ENCODE results near the gene UNC13B.
A peak's percentile ranks its signal among the peaks of the same experiment; 100 is the strongest.

The UNC13B gene

GRCh38 chr9:35272989-35273388 lies 111.2 kb downstream of the UNC13B start:
- Mint-ChIP-seq H3K27ac (no peak overlapping the region), H3K36me3 (no peaks in the 10 kb centered on the region), H3K27me3 (peaks cover 50% of the 10 kb centered on the region), H3K4me3 (no peak overlapping the region), H3K4me1 (peaks cover 26% of the 10 kb centered on the region), H3K9me3 (no peaks in the 10 kb centered on the region)
- ATAC-seq = no peak

- H3K4me1 Mint-ChIP-seq = peaks cover 29% of the 10 kb centered on the region
- H3K27ac Mint-ChIP-seq = no peak overlapping the region
- H3K9me3 Mint-ChIP-seq = no peaks in the 10 kb centered on the region
- no peak for ATAC-seq
- H3K27me3 Mint-ChIP-seq = peaks cover 52% of the 10 kb centered on the region
- H3K4me3 Mint-ChIP-seq = no peak overlapping the region
- H3K36me3 Mint-ChIP-seq = no peaks in the 10 kb centered on the region
These were observed 111.8 kb downstream of the UNC13B start for GRCh38 chr9:35273591-35273990.

GRCh38 chr9:35274993-35275392 lies 113.2 kb downstream of the UNC13B start:
- ATAC-seq = no peak
- H3K36me3 Mint-ChIP-seq = no peaks in the 10 kb centered on the region
- H3K27ac Mint-ChIP-seq = no peak overlapping the region
- peaks cover 46% of the 10 kb centered on the region for H3K27me3 Mint-ChIP-seq
- peaks cover 29% of the 10 kb centered on the region for H3K4me1 Mint-ChIP-seq
- H3K9me3 Mint-ChIP-seq = no peaks in the 10 kb centered on the region
- H3K4me3 Mint-ChIP-seq = no peak overlapping the region

GRCh38 chr9:35277171-35277520 lies 115.3 kb downstream of the UNC13B start:
- no peaks in the 10 kb centered on the region for H3K36me3 Mint-ChIP-seq
- no peaks in the 10 kb centered on the region for H3K9me3 Mint-ChIP-seq
- H3K4me1 Mint-ChIP-seq = peaks cover 29% of the 10 kb centered on the region
- ATAC-seq = no peak
- H3K27ac Mint-ChIP-seq = no peak overlapping the region
- H3K27me3 Mint-ChIP-seq = peaks cover 31% of the 10 kb centered on the region
- no peak overlapping the region for H3K4me3 Mint-ChIP-seq

- H3K4me3 Mint-ChIP-seq = no peak overlapping the region
- H3K36me3 Mint-ChIP-seq = no peaks in the 10 kb centered on the region
- H3K27me3 Mint-ChIP-seq = peaks cover 37% of the 10 kb centered on the region
- peaks cover 29% of the 10 kb centered on the region for H3K4me1 Mint-ChIP-seq
- no peaks in the 10 kb centered on the region for H3K9me3 Mint-ChIP-seq
- no peak for ATAC-seq
- H3K27ac Mint-ChIP-seq = peak overlapping the region; percentile 45
These were observed 116.0 kb downstream of the UNC13B start for GRCh38 chr9:35277628-35278359.

GRCh38 chr9:35279946-35280345 lies 118.1 kb downstream of the UNC13B start:
- H3K27ac Mint-ChIP-seq = no peak overlapping the region
- ATAC-seq = no peak
- no peak overlapping the region for H3K4me3 Mint-ChIP-seq
- no peaks in the 10 kb centered on the region for H3K9me3 Mint-ChIP-seq
- no peaks in the 10 kb centered on the region for H3K36me3 Mint-ChIP-seq
- H3K4me1 Mint-ChIP-seq = peaks cover 29% of the 10 kb centered on the region
- peaks cover 33% of the 10 kb centered on the region for H3K27me3 Mint-ChIP-seq

- Mint-ChIP-seq H3K27me3 (peaks cover 33% of the 10 kb centered on the region), H3K27ac (no peak overlapping the region), H3K36me3 (no peaks in the 10 kb centered on the region), H3K9me3 (no peaks in the 10 kb centered on the region), H3K4me3 (no peak overlapping the region), H3K4me1 (peaks cover 29% of the 10 kb centered on the region)
- no peak for ATAC-seq
These were observed 118.6 kb downstream of the UNC13B start for GRCh38 chr9:35280399-35280798.

- Mint-ChIP-seq H3K4me3 (no peak overlapping the region), H3K4me1 (no peaks in the 10 kb centered on the region), H3K36me3 (peaks cover 5% of the 10 kb centered on the region), H3K27ac (no peak overlapping the region), H3K27me3 (peaks cover 43% of the 10 kb centered on the region), H3K9me3 (peaks cover 3% of the 10 kb centered on the region)
- no peak for ATAC-seq
These were observed 123.9 kb downstream of the UNC13B start for GRCh38 chr9:35285731-35286130.

- Mint-ChIP-seq H3K36me3 (peaks cover 5% of the 10 kb centered on the region), H3K27me3 (peaks cover 43% of the 10 kb centered on the region), H3K9me3 (peaks cover 3% of the 10 kb centered on the region), H3K4me3 (no peak overlapping the region), H3K27ac (no peak overlapping the region), H3K4me1 (no peaks in the 10 kb centered on the region)
- no peak for ATAC-seq
These were observed 124.6 kb downstream of the UNC13B start for GRCh38 chr9:35286381-35286780.

GRCh38 chr9:35287987-35288632 lies 126.3 kb downstream of the UNC13B start:
- H3K27me3 Mint-ChIP-seq = peaks cover 39% of the 10 kb centered on the region
- H3K36me3 Mint-ChIP-seq = peaks cover 5% of the 10 kb centered on the region
- H3K27ac Mint-ChIP-seq = no peak overlapping the region
- no peaks in the 10 kb centered on the region for H3K4me1 Mint-ChIP-seq
- ATAC-seq = no peak
- H3K9me3 Mint-ChIP-seq = peaks cover 3% of the 10 kb centered on the region
- H3K4me3 Mint-ChIP-seq = no peak overlapping the region

- Mint-ChIP-seq H3K4me1 (no peaks in the 10 kb centered on the region), H3K9me3 (peaks cover 3% of the 10 kb centered on the region), H3K27me3 (peaks cover 37% of the 10 kb centered on the region), H3K27ac (no peak overlapping the region), H3K4me3 (no peak overlapping the region), H3K36me3 (peaks cover 5% of the 10 kb centered on the region)
- no peak for ATAC-seq
These were observed 127.0 kb downstream of the UNC13B start for GRCh38 chr9:35288778-35289177.

- H3K36me3 Mint-ChIP-seq = no peaks in the 10 kb centered on the region
- no peak for ATAC-seq
- peaks cover 38% of the 10 kb centered on the region for H3K27me3 Mint-ChIP-seq
These were observed 131.7 kb downstream of the UNC13B start for GRCh38 chr9:35293376-35293964.

GRCh38 chr9:35294066-35294465 lies 132.3 kb downstream of the UNC13B start:
- H3K27ac Mint-ChIP-seq = no peak overlapping the region
- no peak overlapping the region for H3K4me3 Mint-ChIP-seq
- no peaks in the 10 kb centered on the region for H3K36me3 Mint-ChIP-seq
- H3K27me3 Mint-ChIP-seq = peaks cover 39% of the 10 kb centered on the region
- no peak for ATAC-seq
- H3K9me3 Mint-ChIP-seq = no peaks in the 10 kb centered on the region
- H3K4me1 Mint-ChIP-seq = no peaks in the 10 kb centered on the region

More at GRCh38 chr9:35293376-35293964, 131.7 kb downstream of the UNC13B start:
- H3K4me1 Mint-ChIP-seq = no peaks in the 10 kb centered on the region
- no peak overlapping the region for H3K4me3 Mint-ChIP-seq
- no peak overlapping the region for H3K27ac Mint-ChIP-seq
- no peaks in the 10 kb centered on the region for H3K9me3 Mint-ChIP-seq

- Mint-ChIP-seq H3K27me3 (peaks cover 43% of the 10 kb centered on the region), H3K4me1 (no peaks in the 10 kb centered on the region), H3K36me3 (no peaks in the 10 kb centered on the region), H3K9me3 (no peaks in the 10 kb centered on the region), H3K27ac (no peak overlapping the region), H3K4me3 (no peak overlapping the region)
- ATAC-seq = no peak
These were observed 132.7 kb downstream of the UNC13B start for GRCh38 chr9:35294556-35294955.

GRCh38 chr9:35295369-35296036 lies 133.7 kb downstream of the UNC13B start:
- Mint-ChIP-seq H3K9me3 (no peaks in the 10 kb centered on the region), H3K4me1 (no peaks in the 10 kb centered on the region), H3K4me3 (no peak overlapping the region), H3K27me3 (peaks cover 53% of the 10 kb centered on the region), H3K27ac (no peak overlapping the region), H3K36me3 (no peaks in the 10 kb centered on the region)
- no peak for ATAC-seq

All from stimulated activated memory B cell treated with anti-CD40 and anti-IgM and Interleukin-4, amounts not matched to agents 10 μg/mL and 1 μg/mL and 100 μg/mL, for 72 hours (primary cell).